Measurements from ENCODE around the gene CAMK1G. TPM values are rescaled to one million over a fixed set of nuclear protein-coding genes. Genes with fewer than 3 reads are reported as not detected.

Gene CAMK1G
- total RNA-seq, 1 donor from 2014 or later, result 3.8 TPM

GRCh38 chr1:209601809-209602657, 18.5 kb downstream of the CAMK1G start:
- Mint-ChIP-seq H3K9me3 (no peaks in the 10 kb centered on the region), H3K4me1 (no peaks in the 10 kb centered on the region), H3K4me3 (no peak overlapping the region), H3K36me3 (peaks cover 4% of the 10 kb centered on the region), H3K27ac (no peak overlapping the region), H3K27me3 (ENCODE audit: low read depth) (peaks cover 2% of the 10 kb centered on the region)
- TF ChIP-seq CTCF (IDR thresholded peaks at IDR 0.05; ENCODE audit: unreplicated experiment), result no peak
- no peak for DNase-seq (ENCODE audit: low spot score in 2 of 2, unreplicated experiment in 2 of 2)

- Mint-ChIP-seq H3K27me3 (ENCODE audit: low read depth) (peaks cover 2% of the 10 kb centered on the region), H3K36me3 (peaks cover 4% of the 10 kb centered on the region), H3K4me1 (no peaks in the 10 kb centered on the region), H3K27ac (no peak overlapping the region), H3K9me3 (no peaks in the 10 kb centered on the region), H3K4me3 (no peak overlapping the region)
- DNase-seq (ENCODE audit: low spot score in 2 of 2, unreplicated experiment in 2 of 2), result no peak
- no peak for TF ChIP-seq CTCF (IDR thresholded peaks at IDR 0.05; ENCODE audit: unreplicated experiment)
Observed at GRCh38 chr1:209603877-209604276, 20.4 kb downstream of the CAMK1G start.

GRCh38 chr1:209607102-209607794, 23.7 kb downstream of the CAMK1G start:
- Mint-ChIP-seq H3K27me3 (ENCODE audit: low read depth) (no peaks in the 10 kb centered on the region), H3K4me3 (no peak overlapping the region), H3K9me3 (no peaks in the 10 kb centered on the region), H3K4me1 (no peaks in the 10 kb centered on the region), H3K27ac (no peak overlapping the region), H3K36me3 (peaks cover 4% of the 10 kb centered on the region)
- no peak for DNase-seq (ENCODE audit: low spot score in 2 of 2, unreplicated experiment in 2 of 2)
- no peak for TF ChIP-seq CTCF (IDR thresholded peaks at IDR 0.05; ENCODE audit: unreplicated experiment)

GRCh38 chr1:209607795-209608178, 24.3 kb downstream of the CAMK1G start:
- Mint-ChIP-seq H3K27ac (no peak overlapping the region), H3K36me3 (peaks cover 4% of the 10 kb centered on the region), H3K27me3 (ENCODE audit: low read depth) (no peaks in the 10 kb centered on the region), H3K4me3 (no peak overlapping the region), H3K4me1 (no peaks in the 10 kb centered on the region), H3K9me3 (no peaks in the 10 kb centered on the region)
- no peak for DNase-seq (ENCODE audit: low spot score in 2 of 2, unreplicated experiment in 2 of 2)
- no peak for TF ChIP-seq CTCF (IDR thresholded peaks at IDR 0.05; ENCODE audit: unreplicated experiment)

GRCh38 chr1:209609041-209609790, 25.7 kb downstream of the CAMK1G start:
- DNase-seq (ENCODE audit: low spot score in 2 of 2, unreplicated experiment in 2 of 2), result no peak
- no peaks in the 10 kb centered on the region for H3K27me3 Mint-ChIP-seq (ENCODE audit: low read depth)
- H3K36me3 Mint-ChIP-seq, result peaks cover 4% of the 10 kb centered on the region
- H3K4me3 Mint-ChIP-seq, result no peak overlapping the region
- TF ChIP-seq CTCF (IDR thresholded peaks at IDR 0.05; ENCODE audit: unreplicated experiment), result no peak
- no peaks in the 10 kb centered on the region for H3K9me3 Mint-ChIP-seq
- no peak overlapping the region for H3K27ac Mint-ChIP-seq
- H3K4me1 Mint-ChIP-seq, result no peaks in the 10 kb centered on the region
